DND-41 (cell line): ENCODE measurements around the gene CARD10.

Source experiments
- CTCF ChIP-seq: IDR thresholded peaks from 2 replicates; pipeline ENCODE4 v1.5.1; 2012; ENCODE audit warnings: borderline replicate concordance, low read length, moderate library complexity, mild to moderate bottlenecking; ENCODE audit not compliant: poor library complexity, severe bottlenecking; ENCODE audit errors: extremely low read depth
- EZH2 ChIP-seq: IDR thresholded peaks from 3 replicates; pipeline ENCODE4 v1.6.1; 2012; ENCODE audit warnings: borderline replicate concordance, low read depth, mild to moderate bottlenecking, moderate library complexity, low read length, inconsistent platforms; ENCODE audit not compliant: severe bottlenecking

- no peak for TF ChIP-seq CTCF
- TF ChIP-seq EZH2: no peak
Observed at GRCh38 chr22:37558815-37559214, 39.6 kb upstream of the CARD10 start.
